PC-3 (cell line): ENCODE measurements around the gene PDS5A. TPM values are rescaled to one million over a fixed set of nuclear protein-coding genes. Genes with fewer than 3 reads are reported as not detected.

Experiments
- ATAC-seq: fragments of 200-7000 bp; cut with Tn5 transposase; 2 replicates; pipeline ENCODE4 v1.9.1; 2020; ENCODE audit warnings: mild to moderate bottlenecking, moderate library complexity
- BruUV-seq: library from RNA; stranded (reverse); fragments of 400-500 nt; replicated peaks from 2 replicates; lab custom pipeline; 2021; lab: Mats Ljungman, UMichigan
- CTCF ChIA-PET: fragments of 300-600 bp; sonication (Branson Sonifier 250); formaldehyde crosslinking; loops from one replicate; lab custom pipeline; 2022; ENCODE audit warnings: antibody characterized with exemption; lab: Charles Lee
- POLR2A ChIA-PET: fragments of 300-600 bp; sonication (Branson Sonifier 250); formaldehyde crosslinking; loops from one replicate; lab custom pipeline; 2022; ENCODE audit warnings: antibody characterized with exemption; ENCODE audit not compliant: unreplicated experiment; lab: Charles Lee
- DNase-seq: peaks from one replicate; pipeline ENCODE4 v3.0.0-alpha.2; 2015
- H2AFZ ChIP-seq: fragments of 300-600 bp; sonication (generic); 2 replicates; pipeline ENCODE4 v1.6.0; 2016; ENCODE audit warnings: antibody characterized with exemption, low read length
- H3F3A ChIP-seq: fragments of 300-600 bp; sonication (generic); one replicate; pipeline ENCODE4 v1.6.0; 2017; ENCODE audit warnings: antibody characterized with exemption, low read length, control low read depth, mild to moderate bottlenecking; ENCODE audit not compliant: unreplicated experiment
- H3K27ac ChIP-seq: fragments of 300-600 bp; sonication (generic); 2 replicates; pipeline ENCODE4 v1.5.1; 2016; ENCODE audit warnings: mild to moderate bottlenecking, low read length
- H3K27me3 ChIP-seq: fragments of 300-600 bp; sonication (generic); 2 replicates; pipeline ENCODE4 v1.6.1; 2016; ENCODE audit warnings: low read length, mixed read lengths
- H3K36me3 ChIP-seq: fragments of 300-600 bp; sonication (generic); 2 replicates; pipeline ENCODE4 v1.6.1; 2016; ENCODE audit warnings: low read depth, mixed run types, low read length, mixed read lengths
- H3K4me1 ChIP-seq: fragments of 300-600 bp; sonication (generic); 2 replicates; pipeline ENCODE4 v1.5.1; 2016; ENCODE audit warnings: low read length; ENCODE audit not compliant: insufficient read depth
- H3K4me2 ChIP-seq: fragments of 300-600 bp; sonication (generic); 2 replicates; pipeline ENCODE4 v1.6.0; 2016; ENCODE audit warnings: low read length
- H3K4me3 ChIP-seq: fragments of 300-600 bp; sonication (generic); 2 replicates; pipeline ENCODE4 v1.5.1; 2016; ENCODE audit warnings: mild to moderate bottlenecking, low read length, mixed read lengths
- H3K79me2 ChIP-seq: fragments of 300-600 bp; sonication (generic); 2 replicates; pipeline ENCODE4 v1.6.1; 2017; ENCODE audit warnings: low read length, mixed read lengths
- H3K9ac ChIP-seq: fragments of 300-600 bp; sonication (generic); 2 replicates; pipeline ENCODE4 v1.6.0; 2016; ENCODE audit warnings: mild to moderate bottlenecking, low read length
- H3K9me2 ChIP-seq: fragments of 300-600 bp; sonication (generic); replicated peaks from 2 replicates; pipeline ENCODE4 v1.6.1; 2016; ENCODE audit warnings: mixed run types, low read length, mixed read lengths
- H3K9me3 ChIP-seq: fragments of 300-600 bp; sonication (generic); 2 replicates; pipeline ENCODE4 v1.6.1; 2016; ENCODE audit warnings: low read length, mixed read lengths
- H4K20me1 ChIP-seq: fragments of 300-600 bp; sonication (generic); 2 replicates; pipeline ENCODE4 v1.6.1; 2016; ENCODE audit warnings: low read length, mixed read lengths
- CTCF ChIP-seq: fragments of 300-600 bp; sonication (generic); conservative IDR thresholded peaks from 2 replicates; pipeline ENCODE4 v1.5.1; 2017; ENCODE audit warnings: antibody characterized with exemption, low read depth, mild to moderate bottlenecking, low read length
- EZH2 ChIP-seq: fragments of 300-600 bp; sonication (generic); IDR thresholded peaks from one replicate; pipeline ENCODE4 v1.6.1; 2017; ENCODE audit warnings: antibody characterized with exemption, mild to moderate bottlenecking, low read length; ENCODE audit not compliant: unreplicated experiment
- EZH2phosphoT487 ChIP-seq: fragments of 300-600 bp; sonication (generic); IDR thresholded peaks from 2 replicates; pipeline ENCODE4 v1.6.1; 2018; ENCODE audit warnings: mild to moderate bottlenecking, antibody characterized with exemption, low read length, borderline replicate concordance
- intact Hi-C: fragments of 100-400 bp; cut with micrococcal nuclease; formaldehyde crosslinking; loops from 2 replicates; pipeline ENCODE4 v1.9.0; 2023
- total RNA-seq: library from RNA; depleted of rRNA; stranded (reverse); fragments of >200 nt; gene quantifications from 2 replicates; pipeline ENCODE4 v1.2.3, GENCODE V29; 2014

The PDS5A gene
- total RNA-seq, 1 experiment from 2014 or later = 39.9 TPM

GRCh38 chr4:39852636-39853035, 125.1 kb downstream of the PDS5A start:
- Histone ChIP-seq H3K4me1 (no peaks in the 10 kb centered on the region), H3K4me2 (no peak overlapping the region), H3K9ac (no peak overlapping the region), H2AFZ (no peak overlapping the region), H4K20me1 (no peaks in the 10 kb centered on the region), H3K36me3 (peaks cover 29% of the 10 kb centered on the region), H3K27ac (no peak overlapping the region), H3K9me2 (no peaks in the 10 kb centered on the region), H3K79me2 (no peaks in the 10 kb centered on the region), H3K4me3 (no peak overlapping the region), H3K9me3 (peaks cover 4% of the 10 kb centered on the region; the same call in 1 of the 2 replicates), H3F3A (no peaks in the 10 kb centered on the region), H3K27me3 (no peaks in the 10 kb centered on the region)
- ChIA-PET CTCF (no interaction called here), POLR2A (no interaction called here)
- no TSS peak for BruUV-seq
- DNase-seq (no peak), ATAC-seq (no peak)
- TF ChIP-seq EZH2 (no peak), CTCF (no peak), EZH2phosphoT487 (no peak)
- intact Hi-C loops = no loop called here

- Histone ChIP-seq H3K4me3 (no peak overlapping the region), H3K9ac (no peak overlapping the region), H4K20me1 (no peaks in the 10 kb centered on the region), H3F3A (no peaks in the 10 kb centered on the region), H3K36me3 (peaks cover 17% of the 10 kb centered on the region), H3K9me3 (peaks cover 2% of the 10 kb centered on the region; the same call in 1 of the 2 replicates), H2AFZ (no peak overlapping the region), H3K79me2 (no peaks in the 10 kb centered on the region), H3K4me2 (no peak overlapping the region), H3K27ac (no peak overlapping the region), H3K27me3 (no peaks in the 10 kb centered on the region), H3K4me1 (peaks cover 3% of the 10 kb centered on the region; the same call in 1 of the 2 replicates), H3K9me2 (no peaks in the 10 kb centered on the region)
- no peak for TF ChIP-seq EZH2
- DNase-seq = no peak
- CTCF ChIA-PET = no interaction called here
- intact Hi-C loops = no loop called here
- ATAC-seq = no peak
- POLR2A ChIA-PET = no interaction called here
- no TSS peak for BruUV-seq
These were observed 127.0 kb downstream of the PDS5A start for GRCh38 chr4:39850727-39851126.

- no peaks in the 10 kb centered on the region for H4K20me1 ChIP-seq
- no peaks in the 10 kb centered on the region for H3K9me3 ChIP-seq
- CTCF ChIA-PET = no interaction called here
- H3K4me1 ChIP-seq = peaks cover 3% of the 10 kb centered on the region; the same call in 1 of the 2 replicates
- no peak overlapping the region for H3K9ac ChIP-seq
- no peaks in the 10 kb centered on the region for H3K79me2 ChIP-seq
- TF ChIP-seq EZH2 (no peak), CTCF (no peak), EZH2phosphoT487 (no peak)
- H3K4me2 ChIP-seq = no peak overlapping the region
- H3K4me3 ChIP-seq = no peak overlapping the region
- no peaks in the 10 kb centered on the region for H3K27me3 ChIP-seq
- no peaks in the 10 kb centered on the region for H3K9me2 ChIP-seq
- DNase-seq = no peak
- BruUV-seq = no TSS peak
- H3F3A ChIP-seq = no peaks in the 10 kb centered on the region
- POLR2A ChIA-PET = no interaction called here
- intact Hi-C loops = no loop called here
- ATAC-seq = no peak
- H3K27ac ChIP-seq = no peak overlapping the region
- H2AFZ ChIP-seq = no peak overlapping the region
- peaks cover 3% of the 10 kb centered on the region for H3K36me3 ChIP-seq
These were observed 131.0 kb downstream of the PDS5A start for GRCh38 chr4:39846705-39847104.
